GM19452 (cell line): ENCODE measurements around the gene PPIL1.
"Not testable (repeated sequence)": the region's sequence is repeated elsewhere in the genome, so short reads cannot be mapped to it uniquely, and the experiment has no call there.

Experiments
- ATAC-seq: cut with Tn5 transposase; IDR thresholded peaks from one replicate; pipeline ENCODE4 v1.9.1; 2021; ENCODE audit not compliant: unreplicated experiment

The PPIL1 gene

DNA sequence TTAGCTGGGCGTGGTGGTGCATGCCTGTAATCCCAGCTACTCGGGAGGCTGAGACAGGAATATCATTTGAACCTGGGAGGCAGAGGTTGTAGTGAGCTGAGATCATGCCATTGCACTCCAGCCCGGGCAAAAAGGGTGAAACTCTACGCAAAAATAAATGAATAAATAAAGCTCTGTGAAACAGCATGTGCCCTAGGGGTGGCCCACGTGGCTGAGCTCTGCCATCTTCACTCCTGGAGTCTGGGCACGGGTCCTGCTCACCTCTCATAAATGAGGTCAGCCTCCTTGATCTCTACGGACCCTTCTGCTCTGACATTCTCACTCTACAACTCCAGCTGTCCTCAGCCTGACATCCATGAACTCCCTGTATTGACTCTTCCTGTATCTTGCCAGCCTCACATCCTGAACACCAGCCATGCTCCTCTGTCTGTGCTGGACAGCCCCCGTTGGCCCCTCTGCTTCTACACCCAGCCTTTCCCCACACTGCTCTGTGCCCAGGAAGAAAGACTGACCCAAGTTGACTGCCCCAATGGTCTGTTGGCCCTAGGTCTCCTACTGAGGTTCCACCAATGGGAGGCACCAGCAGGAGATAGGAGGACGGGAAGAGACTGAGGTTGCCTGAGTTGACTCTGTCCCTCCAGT is 57.3 kb downstream of the PPIL1 start:
- no peak for ATAC-seq

GRCh38 chr6:36815962-36816735 is 58.5 kb downstream of the PPIL1 start:
- no peak for ATAC-seq

- ATAC-seq: no peak
Measured at GRCh38 chr6:36814249-36814648, 60.4 kb downstream of the PPIL1 start.

DNA sequence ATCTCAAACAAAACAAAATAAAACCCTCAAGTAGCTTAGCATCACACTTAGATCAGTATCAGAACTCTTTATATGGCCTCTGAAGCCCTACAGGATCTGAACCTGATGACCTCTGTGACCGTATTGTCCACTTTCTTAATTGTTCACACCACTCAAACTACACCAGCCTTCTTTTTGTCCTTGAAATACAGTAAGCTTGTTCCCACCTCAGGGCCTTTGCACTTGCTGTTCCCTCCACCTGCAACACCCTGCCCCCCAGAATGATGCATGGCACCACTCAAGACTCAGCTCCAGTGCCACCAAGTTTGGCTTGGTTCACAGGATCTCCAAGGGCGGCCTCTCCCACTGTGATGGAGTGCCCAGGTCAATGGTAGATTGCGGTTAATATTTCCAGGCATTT is 61.1 kb downstream of the PPIL1 start:
- no peak for ATAC-seq

DNA sequence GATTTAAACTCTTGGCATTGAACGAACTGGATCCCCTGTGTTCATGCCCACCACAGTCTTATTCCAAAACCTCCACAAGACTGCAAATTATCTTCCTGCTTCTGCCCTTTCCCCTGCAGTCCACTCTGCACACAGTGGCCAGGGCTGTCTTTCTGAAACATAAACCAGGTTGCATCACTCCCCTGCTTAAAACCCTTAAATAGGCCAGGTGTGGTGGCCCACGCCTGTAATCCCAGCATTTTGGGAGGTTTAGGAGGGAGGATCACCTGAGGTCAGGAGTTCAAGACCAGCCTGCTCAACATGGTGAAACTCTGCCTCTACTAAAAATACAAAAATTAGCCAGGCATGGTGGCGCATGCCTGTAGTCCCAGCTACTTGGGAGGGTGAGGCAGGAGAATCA is 61.6 kb downstream of the PPIL1 start:
- not testable (repeated sequence) for ATAC-seq

GRCh38 chr6:36809941-36810803 is 64.4 kb downstream of the PPIL1 start:
- ATAC-seq: no peak

- no peak for ATAC-seq
Measured at GRCh38 chr6:36809156-36809555, 65.4 kb downstream of the PPIL1 start.

GRCh38 chr6:36808634-36809033 is 66.0 kb downstream of the PPIL1 start:
- ATAC-seq: no peak

GRCh38 chr6:36807750-36808149 is 66.9 kb downstream of the PPIL1 start:
- ATAC-seq: no peak

DNA sequence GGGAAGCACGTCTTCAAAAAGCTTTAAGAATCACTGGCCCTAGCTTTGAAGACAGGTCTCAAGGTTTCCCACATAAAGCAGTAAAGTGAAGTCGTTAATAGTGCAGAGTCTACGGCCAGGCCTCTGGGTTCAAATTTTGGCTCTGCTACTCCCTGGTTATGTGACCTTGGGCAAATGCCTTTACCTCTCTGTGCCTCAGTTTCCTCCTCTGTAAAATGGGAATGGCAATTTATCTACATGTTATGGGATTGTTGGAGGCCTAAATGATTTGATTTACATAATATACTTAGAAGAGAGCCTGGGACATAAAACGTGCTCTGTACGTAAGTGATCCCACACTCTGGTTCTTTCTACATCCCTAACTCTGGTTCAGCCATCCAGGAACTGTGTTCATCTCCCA is 67.5 kb downstream of the PPIL1 start:
- ATAC-seq: no peak

- ATAC-seq: no peak
Measured at GRCh38 chr6:36805917-36806316, 68.7 kb downstream of the PPIL1 start.

GRCh38 chr6:36805096-36805797 is 69.4 kb downstream of the PPIL1 start:
- ATAC-seq: no peak
